ENCODE measurements around the gene MYO1E.

DNA sequence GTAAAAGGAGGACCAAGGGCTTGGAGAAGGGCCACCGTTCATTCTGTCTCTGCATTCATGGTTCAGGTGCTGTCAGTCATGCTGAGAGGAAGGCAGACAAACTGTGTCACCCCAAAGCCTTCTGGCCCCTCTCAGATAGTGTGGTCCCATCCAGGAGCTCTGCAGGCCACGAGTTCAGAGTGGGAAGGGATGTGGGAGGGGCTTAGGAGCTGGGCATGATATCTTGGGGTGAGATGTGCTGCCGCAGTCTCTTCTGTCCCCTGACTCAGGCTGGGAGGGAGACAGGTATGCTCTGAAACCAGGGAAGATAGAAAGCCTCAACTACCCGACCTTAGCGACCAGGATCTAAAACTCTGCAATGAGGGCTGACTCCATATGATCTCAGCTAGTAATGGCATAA lies 19.6 kb upstream of the MYO1E start:
- TF ChIP-seq CTCF (IDR thresholded peaks at IDR 0.05) (no peak), EP300 (IDR thresholded peaks at IDR 0.05) (no peak), POLR2A (IDR thresholded peaks at IDR 0.05) (no peak)
